ENCODE data around the gene KIZ. TPM values are rescaled to one million over a fixed set of nuclear protein-coding genes. Genes with fewer than 3 reads are reported as not detected.
"Not testable (repeated sequence)": the region's sequence is repeated elsewhere in the genome, so short reads cannot be mapped to it uniquely, and the experiment has no call there.

KIZ gene
- total and polyA plus RNA-seq, 7 experiments from 2014 or later, result 15.6 to 49.6 (median 32.5) TPM

- Mint-ChIP-seq H3K4me3 (no peak overlapping the region), H3K36me3 (peaks cover 0 to 69% (median 50%) of the 10 kb centered on the region in 5 donors), H3K4me1 (peaks cover 0 to 6% (median 3%) of the 10 kb centered on the region in 7 donors), H3K27me3 (no peaks in the 10 kb centered on the region), H3K27ac (no peak overlapping the region), H3K9me3 (peaks cover 0 to 2% (median 0%) of the 10 kb centered on the region in 11 donors)
- intact Hi-C loops (cut with micrococcal nuclease), result no loop called here
- no peak for ATAC-seq
- ChIA-PET POLR2A (no interaction called here), CTCF (interaction anchor here (0.6 kb wide), 2 partner anchors 249 to 469 kb away, joined by 3 to 5 read pairs; no protein-coding TSS in a partner anchor)
- H3K36me3 ChIP-seq (ENCODE audit: control insufficient read depth in 2 of 3, insufficient read depth in 3 of 3, low read length in 3 of 3), result peaks cover 0 to 26% (median 0%) of the 10 kb centered on the region in 3 experiments
- no peak overlapping the region for H3K27ac ChIP-seq (ENCODE audit: low read depth, low read length)
- DNase-seq, result no peak
- H3K4me3 ChIP-seq (ENCODE audit: low read length), result no peak overlapping the region
- H3K4me1 ChIP-seq (ENCODE audit: control insufficient read depth in 2 of 2, insufficient read depth in 2 of 2, low read length in 2 of 2), result no peaks in the 10 kb centered on the region
- no peaks in the 10 kb centered on the region for H3K9me3 ChIP-seq (ENCODE audit: control insufficient read depth in 2 of 3, low read length in 3 of 3)
- H3K27me3 ChIP-seq (ENCODE audit: control insufficient read depth in 2 of 2, insufficient read depth in 2 of 2, low read length in 2 of 2), result no peaks in the 10 kb centered on the region
These were observed 114.5 kb downstream of the KIZ start for GRCh38 chr20:21240394-21240793.

- peaks cover 0 to 2% (median 0%) of the 10 kb centered on the region in 11 donors for H3K9me3 Mint-ChIP-seq
These were observed 115.5 kb downstream of the KIZ start for GRCh38 chr20:21241406-21241805.

GRCh38 chr20:21243811-21244210 is 117.9 kb downstream of the KIZ start:
- Mint-ChIP-seq H3K9me3 (peaks cover 0 to 8% (median 0%) of the 10 kb centered on the region in 11 donors), H3K4me3 (no peak overlapping the region), H3K36me3 (peaks cover 0 to 74% (median 54%) of the 10 kb centered on the region in 5 donors), H3K27ac (no peak overlapping the region), H3K4me1 (no peaks in the 10 kb centered on the region), H3K27me3 (no peaks in the 10 kb centered on the region)
- ChIA-PET POLR2A (no interaction called here), CTCF (no interaction called here)
- no peaks in the 10 kb centered on the region for H3K4me1 ChIP-seq (ENCODE audit: control insufficient read depth in 2 of 2, insufficient read depth in 2 of 2, low read length in 2 of 2)
- H3K27ac ChIP-seq (ENCODE audit: low read depth, low read length), result no peak overlapping the region
- no peak overlapping the region for H3K4me3 ChIP-seq (ENCODE audit: low read length)
- intact Hi-C loops (cut with micrococcal nuclease), result no loop called here
- no peak for DNase-seq
- H3K27me3 ChIP-seq (ENCODE audit: control insufficient read depth in 2 of 2, insufficient read depth in 2 of 2, low read length in 2 of 2), result no peaks in the 10 kb centered on the region
- ATAC-seq, result no peak
- peaks cover 0 to 29% (median 0%) of the 10 kb centered on the region in 3 experiments for H3K36me3 ChIP-seq (ENCODE audit: control insufficient read depth in 2 of 3, insufficient read depth in 3 of 3, low read length in 3 of 3)
- no peaks in the 10 kb centered on the region for H3K9me3 ChIP-seq (ENCODE audit: control insufficient read depth in 2 of 3, low read length in 3 of 3)

More at GRCh38 chr20:21241406-21241805, 115.5 kb downstream of the KIZ start:
- no peaks in the 10 kb centered on the region for H3K4me1 Mint-ChIP-seq
- Histone ChIP-seq H3K27ac (ENCODE audit: low read depth, low read length) (no peak overlapping the region), H3K4me1 (ENCODE audit: control insufficient read depth in 2 of 2, insufficient read depth in 2 of 2, low read length in 2 of 2) (no peaks in the 10 kb centered on the region), H3K9me3 (ENCODE audit: control insufficient read depth in 2 of 3, low read length in 3 of 3) (no peaks in the 10 kb centered on the region), H3K4me3 (ENCODE audit: low read length) (no peak overlapping the region), H3K36me3 (ENCODE audit: control insufficient read depth in 2 of 3, insufficient read depth in 3 of 3, low read length in 3 of 3) (peaks cover 0 to 35% (median 0%) of the 10 kb centered on the region in 3 experiments), H3K27me3 (ENCODE audit: control insufficient read depth in 2 of 2, insufficient read depth in 2 of 2, low read length in 2 of 2) (no peaks in the 10 kb centered on the region)
- H3K27me3 Mint-ChIP-seq, result no peaks in the 10 kb centered on the region
- H3K36me3 Mint-ChIP-seq, result peaks cover 0 to 79% (median 57%) of the 10 kb centered on the region in 5 donors
- no peak for DNase-seq
- intact Hi-C loops (cut with micrococcal nuclease), result no loop called here
- no peak overlapping the region for H3K27ac Mint-ChIP-seq
- ATAC-seq, result no peak
- ChIA-PET POLR2A (no interaction called here), CTCF (no interaction called here)
- no peak overlapping the region for H3K4me3 Mint-ChIP-seq

- H3K36me3 ChIP-seq (ENCODE audit: control insufficient read depth in 2 of 3, insufficient read depth in 3 of 3, low read length in 3 of 3), result peaks cover 0 to 24% (median 0%) of the 10 kb centered on the region in 3 experiments
- no peaks in the 10 kb centered on the region for H3K4me1 Mint-ChIP-seq
- no peak overlapping the region for H3K27ac Mint-ChIP-seq
- no peak overlapping the region for H3K4me3 Mint-ChIP-seq
- peaks cover 0 to 8% (median 0%) of the 10 kb centered on the region in 11 donors for H3K9me3 Mint-ChIP-seq
- H3K9me3 ChIP-seq (ENCODE audit: control insufficient read depth in 2 of 3, low read length in 3 of 3), result no peaks in the 10 kb centered on the region
- peaks cover 0 to 65% (median 44%) of the 10 kb centered on the region in 5 donors for H3K36me3 Mint-ChIP-seq
- DNase-seq (no peak), ATAC-seq (no peak)
- H3K4me1 ChIP-seq (ENCODE audit: control insufficient read depth in 2 of 2, insufficient read depth in 2 of 2, low read length in 2 of 2), result no peaks in the 10 kb centered on the region
- H3K27ac ChIP-seq (ENCODE audit: low read depth, low read length), result no peak overlapping the region
- no peaks in the 10 kb centered on the region for H3K27me3 Mint-ChIP-seq
- no peak overlapping the region for H3K4me3 ChIP-seq (ENCODE audit: low read length)
- ChIA-PET POLR2A (no interaction called here), CTCF (interaction anchor here (0.6 to 1.7 kb wide), 2 partner anchors 9 to 145 kb away, joined by 4 to 7 read pairs; no protein-coding TSS in a partner anchor)
- intact Hi-C loops (cut with micrococcal nuclease), result no loop called here
- H3K27me3 ChIP-seq (ENCODE audit: control insufficient read depth in 2 of 2, insufficient read depth in 2 of 2, low read length in 2 of 2), result no peaks in the 10 kb centered on the region
These were observed 118.9 kb downstream of the KIZ start for GRCh38 chr20:21244808-21245207.

GRCh38 chr20:21246161-21246560 is 120.3 kb downstream of the KIZ start:
- CTCF ChIA-PET, result no interaction called here
- no peak for ATAC-seq

GRCh38 chr20:21247603-21248095 is 121.8 kb downstream of the KIZ start:
- H3K9me3 ChIP-seq (ENCODE audit: control insufficient read depth in 2 of 3, low read length in 3 of 3); H3K4me1 ChIP-seq (ENCODE audit: control insufficient read depth in 2 of 2, insufficient read depth in 2 of 2, low read length in 2 of 2); H3K9me3 Mint-ChIP-seq; CTCF ChIA-PET; intact Hi-C loops (cut with micrococcal nuclease); H3K4me1 Mint-ChIP-seq; H3K27me3 ChIP-seq (ENCODE audit: control insufficient read depth in 2 of 2, insufficient read depth in 2 of 2, low read length in 2 of 2); H3K4me3 Mint-ChIP-seq; POLR2A ChIA-PET; H3K27ac Mint-ChIP-seq; ATAC-seq; H3K4me3 ChIP-seq (ENCODE audit: low read length); DNase-seq; H3K27ac ChIP-seq (ENCODE audit: low read depth, low read length); H3K27me3 Mint-ChIP-seq: not testable (repeated sequence)
- H3K36me3 Mint-ChIP-seq, result peaks cover 0 to 46% (median 31%) of the 10 kb centered on the region in 5 donors
- H3K36me3 ChIP-seq (ENCODE audit: control insufficient read depth in 2 of 3, insufficient read depth in 3 of 3, low read length in 3 of 3), result peaks cover 0 to 24% (median 0%) of the 10 kb centered on the region in 3 experiments

More at GRCh38 chr20:21246161-21246560, 120.3 kb downstream of the KIZ start:
- no peak for DNase-seq
- Histone ChIP-seq H3K9me3 (ENCODE audit: control insufficient read depth in 2 of 3, low read length in 3 of 3) (no peaks in the 10 kb centered on the region), H3K4me3 (ENCODE audit: low read length) (no peak overlapping the region), H3K27ac (ENCODE audit: low read depth, low read length) (no peak overlapping the region), H3K4me1 (ENCODE audit: control insufficient read depth in 2 of 2, insufficient read depth in 2 of 2, low read length in 2 of 2) (no peaks in the 10 kb centered on the region), H3K36me3 (ENCODE audit: control insufficient read depth in 2 of 3, insufficient read depth in 3 of 3, low read length in 3 of 3) (peaks cover 0 to 24% (median 0%) of the 10 kb centered on the region in 3 experiments), H3K27me3 (ENCODE audit: control insufficient read depth in 2 of 2, insufficient read depth in 2 of 2, low read length in 2 of 2) (no peaks in the 10 kb centered on the region)
- POLR2A ChIA-PET, result no interaction called here
- Mint-ChIP-seq H3K27me3 (no peaks in the 10 kb centered on the region), H3K36me3 (peaks cover 0 to 56% (median 38%) of the 10 kb centered on the region in 5 donors), H3K27ac (no peak overlapping the region), H3K4me1 (no peaks in the 10 kb centered on the region), H3K9me3 (peaks cover 0 to 8% (median 0%) of the 10 kb centered on the region in 11 donors), H3K4me3 (no peak overlapping the region)
- intact Hi-C loops (cut with micrococcal nuclease), result no loop called here

- no peak for ATAC-seq
- no peak overlapping the region for H3K4me3 Mint-ChIP-seq
- no peak overlapping the region for H3K4me3 ChIP-seq (ENCODE audit: low read length)
- no peaks in the 10 kb centered on the region for H3K9me3 ChIP-seq (ENCODE audit: control insufficient read depth in 2 of 3, low read length in 3 of 3)
- H3K4me1 ChIP-seq (ENCODE audit: control insufficient read depth in 2 of 2, insufficient read depth in 2 of 2, low read length in 2 of 2), result no peaks in the 10 kb centered on the region
- peaks cover 0 to 3% (median 0%) of the 10 kb centered on the region in 5 donors for H3K27me3 Mint-ChIP-seq
- intact Hi-C loops (cut with micrococcal nuclease), result no loop called here
- H3K27ac ChIP-seq (ENCODE audit: low read depth, low read length), result no peak overlapping the region
- H3K36me3 Mint-ChIP-seq, result peaks cover 0 to 9% (median 4%) of the 10 kb centered on the region in 5 donors
- peaks cover 0 to 5% (median 0%) of the 10 kb centered on the region in 11 donors for H3K9me3 Mint-ChIP-seq
- H3K4me1 Mint-ChIP-seq, result no peaks in the 10 kb centered on the region
- H3K27ac Mint-ChIP-seq, result no peak overlapping the region
- POLR2A ChIA-PET, result no interaction called here
- peaks cover 0 to under 1% (median 0%) of the 10 kb centered on the region in 3 experiments for H3K36me3 ChIP-seq (ENCODE audit: control insufficient read depth in 2 of 3, insufficient read depth in 3 of 3, low read length in 3 of 3)
- no peaks in the 10 kb centered on the region for H3K27me3 ChIP-seq (ENCODE audit: control insufficient read depth in 2 of 2, insufficient read depth in 2 of 2, low read length in 2 of 2)
- DNase-seq, result no peak
- CTCF ChIA-PET, result no interaction called here
These were observed 125.4 kb downstream of the KIZ start for GRCh38 chr20:21251278-21251677.
